T-cell (primary cell): Measurements from ENCODE around the gene NENF. TPM values are rescaled to one million over a fixed set of nuclear protein-coding genes. Genes with fewer than 3 reads are reported as not detected.
"Not testable (repeated sequence)": the region's sequence is repeated elsewhere in the genome, so short reads cannot be mapped to it uniquely, and the experiment has no call there.

Experiments used
- ATAC-seq, 4 experiments: fragments of 200-7000 bp in 3 of 4; fragments of 150-1000 bp in 1 of 4; cut with Tn5 transposase; replicated peaks in 1 of 4; 1 replicate in 3 of 4; 2 replicates in 1 of 4; pipeline ENCODE4 v1.10.0; 2021; ENCODE audit warnings: moderate library complexity in 3 of 4, mild to moderate bottlenecking in 2 of 4, moderate number of reproducible peaks in 1 of 4
- CTCF ChIA-PET, 2 donors: fragments of 300-600 bp; sonication (Branson Sonifier 250); formaldehyde crosslinking; loops; one replicate each; lab custom pipeline; 2022; ENCODE audit warnings: antibody characterized with exemption in 2 of 2; lab: Charles Lee
- POLR2A ChIA-PET, 2 donors: fragments of 300-600 bp; sonication (Branson Sonifier 250); formaldehyde crosslinking; loops; one replicate each; lab custom pipeline; 2022; ENCODE audit warnings: antibody characterized with exemption in 2 of 2; lab: Charles Lee
- DNase-seq, 35 experiments: peaks; one replicate each; pipeline versions ENCODE4 v3.0.0 to v3.0.0-alpha.2; 2013 to 2023
- H3K27ac ChIP-seq: one replicate; pipeline ENCODE4 v1.5.1; 2013; ENCODE audit warnings: low read length
- H3K27me3 ChIP-seq, 2 experiments: replicated peaks in 1 of 2; 1 replicate in 1 of 2; 2 replicates in 1 of 2; pipeline versions ENCODE4 v1.6.1 to v1.7.0; 2013; ENCODE audit warnings: low read length in 1 of 2, mixed read lengths in 1 of 2; ENCODE audit not compliant: control insufficient read depth in 2 of 2, insufficient read depth in 2 of 2; ENCODE audit errors: extremely low read depth in 1 of 2
- H3K36me3 ChIP-seq, 2 donors: 1 replicate in 1 of 2; 2 replicates in 1 of 2; pipeline versions ENCODE4 v1.6.1 to v1.7.0; 2013; ENCODE audit warnings: low read length in 1 of 2; ENCODE audit not compliant: control insufficient read depth in 2 of 2, insufficient read depth in 1 of 2; ENCODE audit errors: extremely low read depth in 1 of 2
- H3K4me1 ChIP-seq, 2 experiments: 1 replicate in 1 of 2; 2 replicates in 1 of 2; pipeline versions ENCODE4 v1.6.1 to v1.7.0; 2013; ENCODE audit warnings: low read length in 2 of 2, mixed read lengths in 1 of 2; ENCODE audit not compliant: insufficient read depth in 2 of 2, control insufficient read depth in 1 of 2; ENCODE audit errors: extremely low read depth in 1 of 2
- H3K4me3 ChIP-seq, 2 donors: 1 replicate in 1 of 2; 2 replicates in 1 of 2; pipeline versions ENCODE4 v1.5.1 to v1.7.0; 2013; ENCODE audit warnings: mild to moderate bottlenecking in 2 of 2, low read length in 1 of 2, moderate library complexity in 1 of 2; ENCODE audit not compliant: control insufficient read depth in 1 of 2; ENCODE audit errors: extremely low read depth in 1 of 2
- H3K9me3 ChIP-seq: 2 replicates; pipeline ENCODE4 v1.7.0; 2013
- H3K27ac Mint-ChIP-seq, 2 donors: one replicate each; pipeline ENCODE4 v1.8.0; 2020 to 2021; ENCODE audit warnings: mild to moderate bottlenecking in 2 of 2, mixed read lengths in 2 of 2
- H3K27me3 Mint-ChIP-seq, 2 donors: one replicate each; pipeline ENCODE4 v1.8.0; 2021 to 2022; ENCODE audit warnings: mixed read lengths in 2 of 2
- H3K36me3 Mint-ChIP-seq: one replicate; pipeline ENCODE4 v1.8.0; 2021; ENCODE audit warnings: mixed read lengths
- H3K4me1 Mint-ChIP-seq, 3 donors: one replicate each; pipeline ENCODE4 v1.8.0; 2020 to 2022; ENCODE audit warnings: mixed read lengths in 3 of 3, mild to moderate bottlenecking in 1 of 3
- H3K4me3 Mint-ChIP-seq, 3 donors: one replicate each; pipeline ENCODE4 v1.8.0; 2020 to 2022; ENCODE audit warnings: mild to moderate bottlenecking in 3 of 3, mixed read lengths in 3 of 3, moderate library complexity in 3 of 3
- H3K9me3 Mint-ChIP-seq, 3 donors: one replicate each; pipeline ENCODE4 v1.8.0; 2020 to 2022; ENCODE audit warnings: mixed read lengths in 3 of 3
- WGBS: methylation state at CpG from one replicate; pipeline ENCODE4 v1.1.5; 2013; ENCODE audit warnings: missing lambda C conversion rate; ENCODE audit not compliant: insufficient coverage; 5-methylcytosine and 5-hydroxymethylcytosine counted together
- total RNA-seq, 35 experiments: library from RNA in 6 of 35; stranded (reverse) in 6 of 35; fragments of 120-200 nt in 1 of 35; gene quantifications; one replicate each; pipeline versions ENCODE4 v1.2.1 to v1.2.4 and lab custom pipeline; 2013 to 2026

Gene NENF
- total RNA-seq, 5 donors from 2014 or later (not counting 1 experiment from before 2014, with no cell fraction given), result 17.4 to 29.3 (median 25.9) TPM

- Mint-ChIP-seq H3K4me1 (peaks cover 6 to 14% (median 9%) of the 10 kb centered on the region in 3 donors), H3K27me3 (peaks cover 6 to 13% of the 10 kb centered on the region in 2 donors)
- H3K36me3 ChIP-seq, H3K27ac Mint-ChIP-seq, H3K4me3 ChIP-seq, H3K9me3 Mint-ChIP-seq, H3K9me3 ChIP-seq, H3K4me3 Mint-ChIP-seq, H3K27ac ChIP-seq, POLR2A ChIA-PET, ATAC-seq, DNase-seq, H3K36me3 Mint-ChIP-seq: not testable (repeated sequence)
- Histone ChIP-seq H3K27me3 (peaks cover 0 to 12% of the 10 kb centered on the region in 2 experiments), H3K4me1 (peaks cover 0 to 14% of the 10 kb centered on the region in 2 experiments)
- CTCF ChIA-PET, result interaction anchor here in 1 of 2 donors (0.7 kb wide), 1 partner anchor 167 kb away, joined by 3 read pairs; no protein-coding TSS in a partner anchor
- WGBS, result no CpG with 5 or more reads among the region's 3 CpGs
Observed at GRCh38 chr1:212475831-212476230, 43.1 kb downstream of the NENF start.

DNA sequence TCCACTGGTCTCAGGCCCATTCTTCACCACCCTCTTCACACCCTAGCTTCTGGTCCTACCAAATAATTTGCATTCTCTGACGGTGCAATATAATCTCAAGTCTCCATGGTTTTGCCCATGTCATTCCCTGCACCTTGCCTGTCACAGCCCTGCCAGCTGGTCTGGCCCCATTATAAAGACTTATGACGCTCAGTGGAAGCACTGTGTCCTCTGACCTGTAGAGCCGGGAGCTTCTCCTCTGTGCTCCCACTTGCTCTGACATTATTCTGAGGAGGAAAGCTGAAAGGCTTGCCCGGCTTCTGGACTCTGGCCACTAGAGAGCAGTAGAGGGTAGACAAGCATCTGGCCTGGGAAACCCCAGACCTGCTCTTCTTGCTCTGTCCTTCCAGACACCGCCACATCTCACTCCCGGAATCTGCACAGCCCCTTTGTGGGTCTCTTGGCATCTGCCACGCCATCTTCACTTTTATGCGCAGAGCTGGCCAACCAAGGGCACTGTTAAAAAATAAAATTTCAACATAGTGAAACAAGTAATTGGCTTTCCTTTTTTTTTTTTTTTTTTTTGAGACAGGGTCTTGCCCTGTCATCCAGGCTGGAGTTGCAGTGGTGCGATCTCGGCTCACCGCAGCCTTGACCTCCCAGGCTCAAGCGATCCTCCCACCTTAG lies 44.4 kb downstream of the NENF start:
- H3K4me1 ChIP-seq, result peaks cover 0 to 17% of the 10 kb centered on the region in 2 experiments
- H3K27ac ChIP-seq, result no peak overlapping the region
- 17% methylated on average over 4 of the region's 12 CpGs for WGBS
- H3K36me3 Mint-ChIP-seq, result no peaks in the 10 kb centered on the region
- ATAC-seq (peak; percentile 86 to 97 (median 88)), DNase-seq (peak; percentile 39 to 87 (median 64))
- peaks cover 6 to 14% (median 9%) of the 10 kb centered on the region in 3 donors for H3K4me1 Mint-ChIP-seq
- no peak overlapping the region for H3K4me3 ChIP-seq
- CTCF ChIA-PET, result interaction anchor here (0.6 to 2.0 kb wide), 34 partner anchors 12 to 820 kb away, joined by 3 to 13 read pairs (median 3); partner anchors contain the start of genes DTL (in 1 of the 2), INTS7 (in 1 of the 2), NSL1 (in 1 of the 2) and TATDN3 (in 1 of the 2)
- H3K27ac Mint-ChIP-seq, result no peak overlapping the region
- peaks cover 0 to 12% of the 10 kb centered on the region in 2 experiments for H3K27me3 ChIP-seq
- no peaks in the 10 kb centered on the region for H3K9me3 Mint-ChIP-seq
- H3K36me3 ChIP-seq, result no peaks in the 10 kb centered on the region
- no peaks in the 10 kb centered on the region for H3K9me3 ChIP-seq
- no peak overlapping the region for H3K4me3 Mint-ChIP-seq
- POLR2A ChIA-PET, result no interaction called here
- H3K27me3 Mint-ChIP-seq, result peaks cover 6 to 19% of the 10 kb centered on the region in 2 donors

DNA sequence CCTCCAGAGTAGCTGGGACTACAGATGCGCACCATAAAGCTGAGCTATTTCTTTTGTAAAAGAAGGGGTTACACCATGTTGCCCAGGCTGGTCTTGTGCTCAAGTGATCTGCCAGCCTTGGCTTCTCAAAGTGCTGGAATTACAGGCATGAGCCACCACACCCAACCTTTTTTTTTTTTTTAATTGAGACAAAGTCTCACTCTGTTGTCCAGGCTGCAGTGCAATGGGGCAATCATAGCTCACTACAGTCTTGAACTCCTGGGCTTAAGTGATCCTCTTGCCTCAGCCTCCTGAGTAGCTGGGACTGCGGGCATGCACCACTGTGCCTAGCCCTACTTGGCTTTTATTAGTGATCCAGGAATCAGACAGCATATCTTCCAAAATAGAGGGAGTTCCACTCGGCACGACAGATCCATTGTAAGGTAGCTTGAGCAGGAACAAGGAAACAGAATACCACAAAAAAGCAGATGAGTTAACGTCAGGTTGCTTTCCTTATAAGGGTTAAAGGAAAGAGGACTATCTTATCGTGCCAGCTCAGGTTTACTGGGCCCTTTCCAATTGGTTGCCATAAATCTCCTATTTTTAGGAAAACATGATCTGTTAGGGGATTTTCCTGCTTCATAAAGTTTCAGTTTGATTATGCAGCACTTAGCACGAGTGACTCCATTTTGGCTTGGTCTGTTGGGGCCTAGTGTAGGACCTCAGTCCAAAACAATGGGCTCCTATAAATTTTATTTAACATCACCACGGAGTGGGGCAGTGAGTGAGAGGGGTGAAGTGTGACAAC lies 45.2 kb downstream of the NENF start:
- H3K4me1 ChIP-seq, result peaks cover 0 to 17% of the 10 kb centered on the region in 2 experiments
- no peak overlapping the region for H3K4me3 ChIP-seq
- H3K27me3 ChIP-seq, result peaks cover 0 to 15% of the 10 kb centered on the region in 2 experiments
- Mint-ChIP-seq H3K4me1 (peaks cover 6 to 14% (median 9%) of the 10 kb centered on the region in 3 donors), H3K27ac (no peak overlapping the region), H3K36me3 (no peaks in the 10 kb centered on the region), H3K4me3 (no peak overlapping the region), H3K9me3 (no peaks in the 10 kb centered on the region), H3K27me3 (peaks cover 6 to 19% of the 10 kb centered on the region in 2 donors)
- no peak for DNase-seq
- H3K36me3 ChIP-seq, result no peaks in the 10 kb centered on the region
- peak in 1 of 4 experiments; percentile 21 for ATAC-seq
- no peaks in the 10 kb centered on the region for H3K9me3 ChIP-seq
- no peak overlapping the region for H3K27ac ChIP-seq
- ChIA-PET CTCF (interaction anchor here (0.5 to 3.1 kb wide), 35 partner anchors 11 to 820 kb away, joined by 3 to 13 read pairs (median 4); partner anchors contain the start of genes ANGEL2 (in 1 of the 2), DTL (in 1 of the 2) and INTS7 (in 1 of the 2)), POLR2A (no interaction called here)
- WGBS, result 40% methylated on average over 1 of the region's 8 CpGs

GRCh38 chr1:212478467-212479025 lies 45.8 kb downstream of the NENF start:
- ATAC-seq, result no peak
- no peaks in the 10 kb centered on the region for H3K9me3 ChIP-seq
- H3K4me3 ChIP-seq, result no peak overlapping the region
- no peaks in the 10 kb centered on the region for H3K36me3 Mint-ChIP-seq
- peaks cover 0 to 17% of the 10 kb centered on the region in 2 experiments for H3K4me1 ChIP-seq
- H3K27me3 ChIP-seq, result peaks cover 0 to 21% of the 10 kb centered on the region in 2 experiments
- peaks cover 6 to 19% of the 10 kb centered on the region in 2 donors for H3K27me3 Mint-ChIP-seq
- H3K4me3 Mint-ChIP-seq, result no peak overlapping the region
- H3K36me3 ChIP-seq, result no peaks in the 10 kb centered on the region
- H3K27ac Mint-ChIP-seq, result no peak overlapping the region
- DNase-seq, result no peak
- 80% methylated on average over 8 of the region's 12 CpGs for WGBS
- peaks cover 6 to 14% (median 9%) of the 10 kb centered on the region in 3 donors for H3K4me1 Mint-ChIP-seq
- CTCF ChIA-PET, result interaction anchor here (0.5 to 3.1 kb wide), 9 partner anchors 10 to 537 kb away, joined by 3 to 11 read pairs (median 4); partner anchors contain the start of gene ANGEL2 (in 1 of the 2)
- POLR2A ChIA-PET, result no interaction called here
- no peak overlapping the region for H3K27ac ChIP-seq
- no peaks in the 10 kb centered on the region for H3K9me3 Mint-ChIP-seq

DNA sequence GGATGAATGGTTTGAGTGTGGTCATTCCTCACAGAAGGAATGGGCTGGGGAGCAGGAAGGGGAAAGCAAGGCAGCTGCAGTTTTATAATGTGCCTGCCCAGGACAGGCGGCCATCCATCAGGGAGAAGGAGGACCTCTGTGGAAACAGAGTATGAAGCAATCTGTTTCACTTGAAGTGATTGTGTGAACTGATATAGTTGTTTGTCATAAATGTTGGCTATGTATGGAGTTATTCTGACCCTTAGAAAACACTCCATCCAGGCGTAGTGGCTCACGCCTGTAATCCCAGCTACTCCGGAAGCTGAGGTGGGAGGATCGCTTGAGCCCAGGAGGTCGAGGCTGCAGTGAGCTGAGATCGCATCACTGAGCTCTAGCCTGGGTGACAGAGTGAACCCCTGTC lies 46.5 kb downstream of the NENF start:
- CTCF ChIA-PET, result interaction anchor here (0.6 to 3.1 kb wide), 6 partner anchors 21 to 537 kb away, joined by 3 to 11 read pairs (median 4); partner anchors contain the start of gene ANGEL2 (in 1 of the 2)
- no peak overlapping the region for H3K4me3 Mint-ChIP-seq
- ATAC-seq (no peak), DNase-seq (no peak)
- Histone ChIP-seq H3K36me3 (no peaks in the 10 kb centered on the region), H3K27ac (no peak overlapping the region), H3K4me3 (no peak overlapping the region), H3K27me3 (peaks cover 0 to 21% of the 10 kb centered on the region in 2 experiments), H3K4me1 (peaks cover 0 to 17% of the 10 kb centered on the region in 2 experiments), H3K9me3 (no peaks in the 10 kb centered on the region)
- peaks cover 6 to 14% (median 9%) of the 10 kb centered on the region in 3 donors for H3K4me1 Mint-ChIP-seq
- 100% methylated on average over 1 of the region's 7 CpGs for WGBS
- no peaks in the 10 kb centered on the region for H3K9me3 Mint-ChIP-seq
- H3K36me3 Mint-ChIP-seq, result no peaks in the 10 kb centered on the region
- H3K27me3 Mint-ChIP-seq, result peaks cover 6 to 22% of the 10 kb centered on the region in 2 donors
- peak overlapping the region in 1 of 2 donors; percentile 1 for H3K27ac Mint-ChIP-seq
- POLR2A ChIA-PET, result no interaction called here
